HepG2 (cell line): Measurements from ENCODE around the gene NRDE2. TPM values are rescaled to one million over a fixed set of nuclear protein-coding genes. Genes with fewer than 3 reads are reported as not detected.

Experiments
- FOXJ3 ChIP-seq: sonication (generic); formaldehyde crosslinking; IDR thresholded peaks from 2 replicates; pipeline ENCODE4 v1.4.0; 2020; ENCODE audit warnings: missing genetic modification reagents, mild to moderate bottlenecking, borderline replicate concordance
- REXO4 ChIP-seq: sonication (generic); formaldehyde crosslinking; IDR thresholded peaks from 2 replicates; pipeline ENCODE4 v1.8.0; 2022; ENCODE audit warnings: missing genetic modification reagents, mild to moderate bottlenecking, borderline replicate concordance
- SKI ChIP-seq: fragments of 450-650 bp; IDR thresholded peaks from one replicate; pipeline ENCODE4 v1.6.1; 2018; ENCODE audit warnings: mild to moderate bottlenecking; ENCODE audit not compliant: partially characterized antibody
- THYN1 ChIP-seq: sonication (generic); formaldehyde crosslinking; IDR thresholded peaks from 2 replicates; pipeline ENCODE4 v1.8.1; 2023; ENCODE audit warnings: low read depth, mild to moderate bottlenecking, moderate library complexity, missing genetic modification reagents, borderline replicate concordance
- ZNF343 ChIP-seq: sonication (generic); formaldehyde crosslinking; IDR thresholded peaks from 2 replicates; pipeline ENCODE4 v1.4.0; 2020; ENCODE audit warnings: mild to moderate bottlenecking, missing genetic modification reagents
- ZNF383 ChIP-seq: sonication (generic); formaldehyde crosslinking; IDR thresholded peaks from 2 replicates; pipeline ENCODE4 v1.4.0; 2020; ENCODE audit warnings: missing genetic modification reagents, mild to moderate bottlenecking, borderline replicate concordance
- ZNF563 ChIP-seq: sonication (generic); formaldehyde crosslinking; IDR thresholded peaks from 2 replicates; pipeline ENCODE4 v1.8.0; 2022; ENCODE audit warnings: mild to moderate bottlenecking, moderate library complexity, missing genetic modification reagents
- ZNF619 ChIP-seq: sonication (generic); formaldehyde crosslinking; IDR thresholded peaks from 2 replicates; pipeline ENCODE4 v1.4.0; 2020; ENCODE audit warnings: mild to moderate bottlenecking, missing genetic modification reagents
- ZNF691 ChIP-seq: sonication (generic); formaldehyde crosslinking; IDR thresholded peaks from 2 replicates; pipeline ENCODE4 v1.4.0; 2020; ENCODE audit warnings: missing genetic modification reagents, low read depth, mild to moderate bottlenecking, borderline replicate concordance
- ZNF713 ChIP-seq: sonication (generic); formaldehyde crosslinking; IDR thresholded peaks from 2 replicates; pipeline ENCODE4 v1.4.0; 2020; ENCODE audit warnings: mild to moderate bottlenecking, missing genetic modification reagents
- ZNF780A ChIP-seq: sonication (generic); formaldehyde crosslinking; IDR thresholded peaks from 2 replicates; pipeline ENCODE4 v1.8.0; 2022; ENCODE audit warnings: mild to moderate bottlenecking, missing genetic modification reagents, moderate library complexity
- polyA plus RNA-seq, 8 experiments: library from polyadenylated mRNA; depleted of rRNA in 3 of 8; stranded (reverse) in 7 of 8; unstranded in 1 of 8; fragments of >200 nt; fragmentation: Illumina TruSeq in 4 of 8; extraction: Trizol in 4 of 8; gene quantifications; 2 replicates each; pipeline versions ENCODE4 v1.2.1 to v1.2.3, GENCODE V29; 2011 to 2016; ENCODE audit warnings: low read depth in 4 of 8, missing spikeins in 1 of 8, mixed read lengths in 1 of 8; ENCODE audit not compliant: insufficient read depth in 1 of 8
- total RNA-seq, 5 experiments: library from RNA; depleted of rRNA; stranded (reverse); fragments of >200 nt; fragmentation: Illumina TruSeq; extraction: Trizol; gene quantifications; 2 replicates each; pipeline ENCODE4 v1.2.3, GENCODE V29; 2016; ENCODE audit warnings: low read depth in 1 of 5
- TF ChIP-seq, protein P1 (sequence below): sonication (generic); formaldehyde crosslinking; IDR thresholded peaks from 2 replicates; pipeline ENCODE4 v1.4.0; 2020; ENCODE audit warnings: missing genetic modification reagents
- TF ChIP-seq, protein P2 (sequence below): sonication (generic); formaldehyde crosslinking; IDR thresholded peaks from 2 replicates; pipeline ENCODE4 v1.4.0; 2020; ENCODE audit warnings: missing genetic modification reagents, borderline replicate concordance
- TF ChIP-seq, protein P3 (sequence below): sonication (generic); formaldehyde crosslinking; IDR thresholded peaks from 2 replicates; pipeline ENCODE4 v1.8.0; 2022; ENCODE audit warnings: missing genetic modification reagents, mild to moderate bottlenecking, moderate library complexity, borderline replicate concordance
- TF ChIP-seq, protein P4 (sequence below): IDR thresholded peaks from 2 replicates; pipeline ENCODE4 v1.6.1; 2016; ENCODE audit warnings: low read depth, borderline replicate concordance
- TF ChIP-seq, protein P5 (sequence below): sonication (generic); formaldehyde crosslinking; IDR thresholded peaks from 2 replicates; pipeline ENCODE4 v1.8.0; 2022; ENCODE audit warnings: missing genetic modification reagents, mild to moderate bottlenecking, borderline replicate concordance

NRDE2 gene
- total and polyA plus RNA-seq, 2 of the 13 experiments (the other 11 are each of a cell fraction or from before 2014, with no cell fraction given): 5.6 to 12.5 TPM

GRCh38 chr14:90235179-90235976 lies 96.4 kb downstream of the NRDE2 start (continued):
- TF ChIP-seq, protein P1, sequence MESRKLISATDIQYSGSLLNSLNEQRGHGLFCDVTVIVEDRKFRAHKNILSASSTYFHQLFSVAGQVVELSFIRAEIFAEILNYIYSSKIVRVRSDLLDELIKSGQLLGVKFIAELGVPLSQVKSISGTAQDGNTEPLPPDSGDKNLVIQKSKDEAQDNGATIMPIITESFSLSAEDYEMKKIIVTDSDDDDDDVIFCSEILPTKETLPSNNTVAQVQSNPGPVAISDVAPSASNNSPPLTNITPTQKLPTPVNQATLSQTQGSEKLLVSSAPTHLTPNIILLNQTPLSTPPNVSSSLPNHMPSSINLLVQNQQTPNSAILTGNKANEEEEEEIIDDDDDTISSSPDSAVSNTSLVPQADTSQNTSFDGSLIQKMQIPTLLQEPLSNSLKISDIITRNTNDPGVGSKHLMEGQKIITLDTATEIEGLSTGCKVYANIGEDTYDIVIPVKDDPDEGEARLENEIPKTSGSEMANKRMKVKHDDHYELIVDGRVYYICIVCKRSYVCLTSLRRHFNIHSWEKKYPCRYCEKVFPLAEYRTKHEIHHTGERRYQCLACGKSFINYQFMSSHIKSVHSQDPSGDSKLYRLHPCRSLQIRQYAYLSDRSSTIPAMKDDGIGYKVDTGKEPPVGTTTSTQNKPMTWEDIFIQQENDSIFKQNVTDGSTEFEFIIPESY (CRISPR knock-in tag): no peak
- TF ChIP-seq, protein P2, sequence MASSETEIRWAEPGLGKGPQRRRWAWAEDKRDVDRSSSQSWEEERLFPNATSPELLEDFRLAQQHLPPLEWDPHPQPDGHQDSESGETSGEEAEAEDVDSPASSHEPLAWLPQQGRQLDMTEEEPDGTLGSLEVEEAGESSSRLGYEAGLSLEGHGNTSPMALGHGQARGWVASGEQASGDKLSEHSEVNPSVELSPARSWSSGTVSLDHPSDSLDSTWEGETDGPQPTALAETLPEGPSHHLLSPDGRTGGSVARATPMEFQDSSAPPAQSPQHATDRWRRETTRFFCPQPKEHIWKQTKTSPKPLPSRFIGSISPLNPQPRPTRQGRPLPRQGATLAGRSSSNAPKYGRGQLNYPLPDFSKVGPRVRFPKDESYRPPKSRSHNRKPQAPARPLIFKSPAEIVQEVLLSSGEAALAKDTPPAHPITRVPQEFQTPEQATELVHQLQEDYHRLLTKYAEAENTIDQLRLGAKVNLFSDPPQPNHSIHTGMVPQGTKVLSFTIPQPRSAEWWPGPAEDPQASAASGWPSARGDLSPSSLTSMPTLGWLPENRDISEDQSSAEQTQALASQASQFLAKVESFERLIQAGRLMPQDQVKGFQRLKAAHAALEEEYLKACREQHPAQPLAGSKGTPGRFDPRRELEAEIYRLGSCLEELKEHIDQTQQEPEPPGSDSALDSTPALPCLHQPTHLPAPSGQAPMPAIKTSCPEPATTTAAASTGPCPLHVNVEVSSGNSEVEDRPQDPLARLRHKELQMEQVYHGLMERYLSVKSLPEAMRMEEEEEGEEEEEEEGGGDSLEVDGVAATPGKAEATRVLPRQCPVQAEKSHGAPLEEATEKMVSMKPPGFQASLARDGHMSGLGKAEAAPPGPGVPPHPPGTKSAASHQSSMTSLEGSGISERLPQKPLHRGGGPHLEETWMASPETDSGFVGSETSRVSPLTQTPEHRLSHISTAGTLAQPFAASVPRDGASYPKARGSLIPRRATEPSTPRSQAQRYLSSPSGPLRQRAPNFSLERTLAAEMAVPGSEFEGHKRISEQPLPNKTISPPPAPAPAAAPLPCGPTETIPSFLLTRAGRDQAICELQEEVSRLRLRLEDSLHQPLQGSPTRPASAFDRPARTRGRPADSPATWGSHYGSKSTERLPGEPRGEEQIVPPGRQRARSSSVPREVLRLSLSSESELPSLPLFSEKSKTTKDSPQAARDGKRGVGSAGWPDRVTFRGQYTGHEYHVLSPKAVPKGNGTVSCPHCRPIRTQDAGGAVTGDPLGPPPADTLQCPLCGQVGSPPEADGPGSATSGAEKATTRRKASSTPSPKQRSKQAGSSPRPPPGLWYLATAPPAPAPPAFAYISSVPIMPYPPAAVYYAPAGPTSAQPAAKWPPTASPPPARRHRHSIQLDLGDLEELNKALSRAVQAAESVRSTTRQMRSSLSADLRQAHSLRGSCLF (CRISPR knock-in tag): no peak
- no peak for TF ChIP-seq FOXJ3 (CRISPR knock-in tag)
- 0 out of 2 replicates have a peak, but pooled peaks have one; percentile 58 for TF ChIP-seq ZNF619 (CRISPR knock-in tag)
- no peak for TF ChIP-seq ZNF383
- no peak for TF ChIP-seq THYN1 (CRISPR knock-in tag)
- TF ChIP-seq ZNF713 (CRISPR knock-in tag): no peak
- no peak for TF ChIP-seq ZNF780A
- TF ChIP-seq, protein P3, sequence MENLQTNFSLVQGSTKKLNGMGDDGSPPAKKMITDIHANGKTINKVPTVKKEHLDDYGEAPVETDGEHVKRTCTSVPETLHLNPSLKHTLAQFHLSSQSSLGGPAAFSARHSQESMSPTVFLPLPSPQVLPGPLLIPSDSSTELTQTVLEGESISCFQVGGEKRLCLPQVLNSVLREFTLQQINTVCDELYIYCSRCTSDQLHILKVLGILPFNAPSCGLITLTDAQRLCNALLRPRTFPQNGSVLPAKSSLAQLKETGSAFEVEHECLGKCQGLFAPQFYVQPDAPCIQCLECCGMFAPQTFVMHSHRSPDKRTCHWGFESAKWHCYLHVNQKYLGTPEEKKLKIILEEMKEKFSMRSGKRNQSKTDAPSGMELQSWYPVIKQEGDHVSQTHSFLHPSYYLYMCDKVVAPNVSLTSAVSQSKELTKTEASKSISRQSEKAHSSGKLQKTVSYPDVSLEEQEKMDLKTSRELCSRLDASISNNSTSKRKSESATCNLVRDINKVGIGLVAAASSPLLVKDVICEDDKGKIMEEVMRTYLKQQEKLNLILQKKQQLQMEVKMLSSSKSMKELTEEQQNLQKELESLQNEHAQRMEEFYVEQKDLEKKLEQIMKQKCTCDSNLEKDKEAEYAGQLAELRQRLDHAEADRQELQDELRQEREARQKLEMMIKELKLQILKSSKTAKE (CRISPR knock-in tag): no peak
- no peak for TF ChIP-seq SKI
- no peak for TF ChIP-seq ZNF691 (CRISPR knock-in tag)
- TF ChIP-seq, protein P4, sequence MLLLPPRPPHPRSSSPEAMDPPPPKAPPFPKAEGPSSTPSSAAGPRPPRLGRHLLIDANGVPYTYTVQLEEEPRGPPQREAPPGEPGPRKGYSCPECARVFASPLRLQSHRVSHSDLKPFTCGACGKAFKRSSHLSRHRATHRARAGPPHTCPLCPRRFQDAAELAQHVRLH: no peak
- TF ChIP-seq, protein P5, sequence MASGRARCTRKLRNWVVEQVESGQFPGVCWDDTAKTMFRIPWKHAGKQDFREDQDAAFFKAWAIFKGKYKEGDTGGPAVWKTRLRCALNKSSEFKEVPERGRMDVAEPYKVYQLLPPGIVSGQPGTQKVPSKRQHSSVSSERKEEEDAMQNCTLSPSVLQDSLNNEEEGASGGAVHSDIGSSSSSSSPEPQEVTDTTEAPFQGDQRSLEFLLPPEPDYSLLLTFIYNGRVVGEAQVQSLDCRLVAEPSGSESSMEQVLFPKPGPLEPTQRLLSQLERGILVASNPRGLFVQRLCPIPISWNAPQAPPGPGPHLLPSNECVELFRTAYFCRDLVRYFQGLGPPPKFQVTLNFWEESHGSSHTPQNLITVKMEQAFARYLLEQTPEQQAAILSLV (CRISPR knock-in tag): no peak
- no peak for TF ChIP-seq ZNF343
- TF ChIP-seq REXO4 (CRISPR knock-in tag): no peak
- no peak for TF ChIP-seq ZNF563 (CRISPR knock-in tag)
